H4 (cell line): Measurements from ENCODE around the gene NUP37. TPM values are rescaled to one million over a fixed set of nuclear protein-coding genes. Genes with fewer than 3 reads are reported as not detected.
"Not testable (repeated sequence)": the region's sequence is repeated elsewhere in the genome, so short reads cannot be mapped to it uniquely, and the experiment has no call there.

Experiments
- DNase-seq: peaks from one replicate; pipeline ENCODE4 v3.0.0-alpha.2; 2015; ENCODE audit warnings: low spot score
- total RNA-seq: library from RNA; depleted of rRNA; stranded (reverse); fragments of >200 nt; shearing (Covaris generic); gene quantifications from 2 replicates; pipeline ENCODE4 v1.2.3, GENCODE V29; 2014

The NUP37 gene
- total RNA-seq, 1 experiment from 2014 or later: 126 TPM

- DNase-seq: no peak
These were observed 26.6 kb downstream of the NUP37 start for GRCh38 chr12:102093319-102093718.

GRCh38 chr12:102089228-102089835 is 30.6 kb downstream of the NUP37 start:
- not testable (repeated sequence) for DNase-seq

DNA sequence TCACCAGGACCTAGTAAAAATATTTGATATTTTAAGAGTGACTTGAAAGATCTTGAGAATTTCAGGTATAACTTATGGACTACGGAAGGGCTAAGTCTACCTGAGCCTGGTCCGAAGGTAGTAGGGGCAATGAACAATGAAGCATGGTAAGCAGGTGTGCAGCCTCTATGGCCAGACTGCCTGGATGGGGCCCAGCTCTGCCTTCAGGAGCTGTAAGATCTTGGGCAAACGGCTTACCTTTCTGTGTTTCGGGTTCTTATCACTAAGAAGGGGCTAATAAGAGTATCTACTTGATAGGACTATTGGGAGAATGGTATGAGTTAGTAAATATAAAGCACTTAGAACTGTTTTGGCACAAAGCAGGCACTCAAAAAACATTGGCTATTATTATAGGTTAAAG is 39.1 kb downstream of the NUP37 start:
- DNase-seq: no peak

GRCh38 chr12:102072092-102072491 is 47.8 kb downstream of the NUP37 start:
- not testable (repeated sequence) for DNase-seq

GRCh38 chr12:102069707-102070106 is 50.2 kb downstream of the NUP37 start:
- no peak for DNase-seq

DNA sequence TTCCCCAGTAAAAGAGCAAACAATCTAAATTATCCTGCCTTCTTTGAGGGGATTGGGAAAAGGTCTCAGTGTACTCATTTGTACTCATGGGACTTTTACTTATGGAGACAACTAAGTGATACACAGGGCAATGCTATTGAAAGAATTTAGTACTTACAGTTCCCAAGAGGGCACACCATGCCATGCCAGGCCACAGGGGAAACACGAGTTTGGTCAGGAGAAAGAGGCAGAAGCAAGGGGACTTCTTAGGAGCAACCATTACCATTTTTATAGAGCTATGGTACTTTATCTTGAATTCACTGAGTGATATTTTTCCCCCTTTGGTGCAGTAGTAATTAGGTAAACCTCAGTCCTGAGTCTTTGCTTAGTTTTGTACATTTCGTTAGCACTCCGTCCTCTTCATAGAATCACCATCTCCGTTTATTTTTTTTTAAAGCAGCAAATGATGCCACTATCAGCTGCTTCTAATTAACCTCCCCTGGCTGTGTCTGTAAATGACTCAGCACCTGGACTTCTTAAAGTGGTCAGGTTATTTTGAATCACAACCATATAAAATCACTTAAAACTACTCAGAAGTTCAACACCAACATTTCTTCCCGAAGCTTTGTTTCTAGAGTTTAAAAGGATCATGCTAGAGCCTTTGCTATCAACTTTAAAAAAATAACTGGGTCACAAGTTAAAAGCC is 52.2 kb downstream of the NUP37 start:
- peak; percentile 29 for DNase-seq

DNA sequence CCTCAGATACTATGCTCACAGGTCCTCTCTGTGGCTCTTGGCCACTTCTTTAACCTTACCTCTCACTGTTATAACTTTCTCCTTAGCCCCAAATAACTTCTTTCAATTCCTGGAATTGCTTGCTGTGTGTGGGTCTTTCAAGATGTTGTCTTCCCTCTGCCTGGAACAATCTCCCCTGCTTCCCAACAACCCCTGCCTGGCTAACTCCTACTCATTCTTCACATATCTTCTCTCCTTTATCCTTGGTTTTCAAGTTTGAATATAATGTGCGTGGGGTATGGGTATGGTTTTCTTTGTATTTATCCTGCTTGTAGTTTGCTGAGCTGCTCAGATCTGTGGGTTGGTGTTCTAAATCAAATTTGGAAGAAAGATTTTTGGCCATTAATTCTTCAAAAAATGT is 55.4 kb downstream of the NUP37 start:
- DNase-seq: no peak

- DNase-seq: peak; percentile 11
These were observed 56.8 kb downstream of the NUP37 start for GRCh38 chr12:102063069-102063468.

GRCh38 chr12:102062419-102062806 is 57.5 kb downstream of the NUP37 start:
- DNase-seq: no peak

DNA sequence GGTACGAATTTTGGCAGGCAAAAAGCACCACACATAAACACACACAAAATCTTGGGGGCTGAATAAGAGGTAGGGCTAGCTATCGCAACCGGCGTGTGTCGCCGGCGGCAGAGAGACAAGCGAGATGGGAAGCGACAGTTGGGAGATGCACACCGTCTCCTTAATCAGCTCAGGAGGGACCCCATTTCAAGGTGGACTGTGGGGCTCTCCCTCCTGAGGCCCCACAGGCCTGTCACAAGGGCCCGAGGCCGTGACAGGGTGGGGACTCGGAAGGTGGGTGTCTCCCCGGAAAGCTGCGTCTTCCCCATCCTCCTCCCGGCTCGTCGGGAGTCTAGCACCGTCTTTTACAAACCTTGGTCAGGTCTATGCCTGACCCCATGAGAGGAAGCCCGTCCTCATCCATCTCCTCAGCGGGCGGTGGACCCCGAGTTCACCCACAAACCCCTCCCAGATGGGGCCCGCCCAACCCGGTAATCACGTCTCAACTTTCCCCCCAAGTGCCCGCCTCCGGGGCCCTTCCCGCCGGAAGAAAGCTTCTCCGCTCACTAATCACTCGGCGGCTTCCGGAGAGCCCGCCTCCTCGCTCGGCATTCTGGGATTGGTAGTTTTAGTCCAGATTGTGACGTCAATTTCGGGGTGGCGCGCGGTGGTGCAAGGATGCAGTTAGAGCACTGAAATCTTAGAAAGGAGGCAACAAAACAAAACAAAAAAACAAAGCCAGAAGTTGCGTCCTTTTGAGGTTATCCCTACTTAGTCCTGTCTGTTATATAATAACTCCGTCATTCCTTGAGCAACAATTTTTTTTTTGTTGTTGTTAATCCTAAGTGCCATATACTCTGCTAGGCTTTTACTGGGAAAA is 58.1 kb downstream of the NUP37 start, which contains the start of gene WASHC3:
Gene WASHC3 (minus strand): TSS at position 432 of the 859 bp plus-strand sequence. CDS start 29 bp downstream, at position 403.
- DNase-seq: peak; percentile 87

DNA sequence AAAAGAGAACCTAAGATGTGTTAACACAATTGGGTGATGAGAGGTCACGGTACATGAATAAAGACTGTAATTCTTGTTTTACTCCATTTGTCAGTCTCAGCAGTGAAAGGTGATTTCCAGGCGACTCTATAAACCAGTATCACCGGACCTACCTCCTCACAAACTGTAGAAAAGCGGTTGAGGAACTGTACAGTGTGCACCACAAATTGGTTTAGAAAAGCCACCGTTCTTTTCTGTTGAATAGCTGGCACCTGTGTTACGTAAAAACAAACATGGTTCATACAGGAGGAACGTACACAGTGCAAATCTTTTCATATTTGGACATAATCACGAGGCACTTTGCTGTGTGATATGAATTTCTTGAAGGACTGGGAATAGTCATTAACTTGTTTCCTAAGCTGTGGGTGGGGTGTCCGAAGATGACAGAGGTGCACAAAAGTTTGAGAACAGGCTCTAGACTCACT is 58.8 kb downstream of the NUP37 start:
- DNase-seq: no peak

GRCh38 chr12:102059343-102059742 is 60.6 kb downstream of the NUP37 start:
- no peak for DNase-seq

GRCh38 chr12:102054345-102054744 is 65.6 kb downstream of the NUP37 start:
- DNase-seq: no peak

DNA sequence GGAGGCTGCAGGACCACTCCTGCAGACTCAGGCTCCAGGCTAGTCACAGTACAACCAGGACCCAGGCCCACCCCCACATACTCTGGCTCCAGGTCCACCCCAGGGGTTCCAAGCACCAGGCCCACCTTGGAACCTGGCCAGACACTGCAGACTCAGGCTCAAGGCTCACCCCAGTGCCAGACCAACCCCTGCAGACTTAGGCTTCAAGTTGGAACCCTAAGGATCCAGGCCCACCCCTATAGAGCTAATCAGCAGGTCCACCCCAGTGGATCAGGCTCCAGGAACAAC is 66.9 kb downstream of the NUP37 start:
- DNase-seq: no peak

- no peak for DNase-seq
These were observed 67.5 kb downstream of the NUP37 start for GRCh38 chr12:102052192-102053061.

GRCh38 chr12:102051431-102051965 is 68.4 kb downstream of the NUP37 start:
- no peak for DNase-seq

GRCh38 chr12:102050660-102051430 is 69.1 kb downstream of the NUP37 start:
- no peak for DNase-seq

GRCh38 chr12:102043928-102044327 is 76.0 kb downstream of the NUP37 start:
- DNase-seq: no peak

GRCh38 chr12:102033991-102034745 is 85.7 kb downstream of the NUP37 start:
- no peak for DNase-seq

DNA sequence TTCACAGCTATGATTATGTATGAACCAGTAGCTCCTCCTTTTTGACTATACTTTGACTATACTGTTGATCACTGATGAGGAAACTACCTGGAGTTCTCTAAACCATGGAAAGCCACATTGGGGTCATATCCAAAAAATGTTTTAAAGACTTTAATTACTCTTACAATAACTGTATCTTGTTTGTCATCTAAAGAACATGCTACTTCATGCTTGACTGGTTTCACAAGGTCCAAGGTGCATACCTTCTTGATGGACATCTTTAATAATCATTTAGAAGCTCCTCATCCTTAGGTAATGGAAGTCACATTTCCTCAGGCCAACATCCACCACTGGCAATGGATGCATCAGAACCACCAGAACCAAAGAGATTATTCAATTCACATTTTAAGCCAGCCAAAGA is 88.1 kb downstream of the NUP37 start:
- no peak for DNase-seq
